Gastrocnemius medialis (tissue), 4 donors: Measurements from ENCODE around the gene HINFP. TPM values are rescaled to one million over a fixed set of nuclear protein-coding genes. Genes with fewer than 3 reads are reported as not detected.
"Not testable (repeated sequence)": the region's sequence is repeated elsewhere in the genome, so short reads cannot be mapped to it uniquely, and the experiment has no call there.

Experiments
- ATAC-seq, 2 donors: fragments of 150-250 bp; one replicate each; pipeline ENCODE4 v1.9.1; 2016
- DNase-seq, 2 donors: peaks; one replicate each; pipeline ENCODE4 v3.0.0-alpha.2; 2019
- H3K27ac ChIP-seq, 4 donors: fragments of 200-600 bp; sonication (generic); 1 replicate in 1 of 4; 2 replicates in 3 of 4; pipeline ENCODE4 v1.5.1; 2016 to 2018; ENCODE audit warnings: mild to moderate bottlenecking in 2 of 4, moderate library complexity in 1 of 4
- H3K27me3 ChIP-seq, 3 donors: fragments of 200-600 bp; sonication (generic) in 2 of 3; 1 replicate in 1 of 3; 2 replicates in 2 of 3; pipeline versions ENCODE4 v1.5.1 to v1.6.0; 2016 to 2019; ENCODE audit warnings: mild to moderate bottlenecking in 1 of 3, moderate library complexity in 1 of 3
- H3K36me3 ChIP-seq, 2 donors: fragments of 200-600 bp; sonication (generic) in 1 of 2; one replicate each; pipeline ENCODE4 v1.5.1; 2017 to 2018
- H3K4me1 ChIP-seq, 2 donors: fragments of 200-600 bp; sonication (generic) in 1 of 2; one replicate each; pipeline ENCODE4 v1.5.1; 2016 to 2017; ENCODE audit warnings: mild to moderate bottlenecking in 2 of 2
- H3K4me3 ChIP-seq, 4 donors: fragments of 200-600 bp; sonication (generic) in 3 of 4; 1 replicate in 1 of 4; 2 replicates in 3 of 4; pipeline ENCODE4 v1.5.1; 2016 to 2019; ENCODE audit warnings: mild to moderate bottlenecking in 2 of 4
- H3K9me3 ChIP-seq, 3 donors: fragments of 200-600 bp; sonication (generic) in 2 of 3; 1 replicate in 1 of 3; 2 replicates in 2 of 3; pipeline ENCODE4 v1.5.1; 2016 to 2019
- CTCF ChIP-seq, 5 experiments: fragments of 450-650 bp in 3 of 5; fragments of 200-600 bp in 2 of 5; sonication (generic) in 2 of 5; IDR thresholded peaks in 4 of 5; conservative IDR thresholded peaks in 1 of 5; 1 replicate in 4 of 5; 2 replicates in 1 of 5; pipeline ENCODE4 v1.5.1; 2016 to 2019; ENCODE audit warnings: antibody characterized with exemption in 5 of 5, mild to moderate bottlenecking in 3 of 5, moderate library complexity in 3 of 5
- POLR2A ChIP-seq, 2 donors: fragments of 450-650 bp; IDR thresholded peaks; one replicate each; pipeline ENCODE4 v1.6.1; 2017; ENCODE audit warnings: antibody characterized with exemption in 2 of 2, mild to moderate bottlenecking in 2 of 2, moderate library complexity in 2 of 2
- in situ Hi-C, 4 donors: fragments of 200-750 bp; cut with MboI; loops; one replicate each; pipeline versions ENCODE4 v1.15.0 to v1.8.0; 2017; ENCODE audit warnings: low sequenced_read_pairs in 4 of 4
- intact Hi-C: fragments of 100-400 bp; cut with DNase I; formaldehyde crosslinking; loops from one replicate; pipeline ENCODE4 v1.15.1; 2023; ENCODE audit warnings: low total_unique reads
- total RNA-seq, 4 donors: library from RNA; depleted of rRNA; stranded (reverse); fragments of >200 nt; gene quantifications; one replicate each; pipeline versions ENCODE4 v1.1.0 to v1.2.3, GENCODE V29; 2016

The HINFP gene
- total RNA-seq, 4 donors from 2014 or later, result 8.1 to 17.8 (median 15.3) TPM

DNA sequence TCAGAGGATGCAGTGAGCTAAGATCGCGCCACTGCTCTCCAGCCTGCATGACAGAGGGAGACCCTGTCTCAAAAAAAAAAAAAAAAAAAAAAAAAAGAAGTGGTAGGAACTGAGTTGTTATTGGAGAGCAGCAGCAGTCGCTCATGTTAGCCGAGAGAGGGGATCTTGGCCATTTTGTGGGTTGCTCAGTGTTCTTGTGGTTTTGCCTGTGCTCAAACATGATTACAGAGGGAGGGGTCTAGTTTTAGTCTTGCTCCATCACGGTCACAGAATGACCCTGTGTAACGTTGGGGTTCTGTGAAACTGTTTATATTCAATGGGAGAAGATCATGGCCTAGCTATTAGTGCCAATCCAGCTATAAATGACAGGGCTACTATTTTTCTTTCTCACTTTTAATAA lies 21.7 kb upstream of the HINFP start:
- ATAC-seq (no peak), DNase-seq (no peak)
- no peaks in the 10 kb centered on the region for H3K27me3 ChIP-seq
- H3K9me3 ChIP-seq, result no peaks in the 10 kb centered on the region
- H3K36me3 ChIP-seq, result peaks cover 0 to 28% of the 10 kb centered on the region in 2 donors
- peaks cover 21 to 31% of the 10 kb centered on the region in 2 donors for H3K4me1 ChIP-seq
- H3K4me3 ChIP-seq, result no peak overlapping the region
- H3K27ac ChIP-seq, result no peak overlapping the region
- in situ Hi-C loops, result loop anchor here in 1 of 4 donors (5.0 kb wide), 1 partner anchor 103 kb away; no protein-coding TSS in a partner anchor
- TF ChIP-seq CTCF (IDR thresholded peaks at IDR 0.05 in 4 of 5, conservative IDR thresholded peaks at IDR 0.05 in 1 of 5) (no peak), POLR2A (IDR thresholded peaks at IDR 0.05) (no peak)
- intact Hi-C loops, result loop anchor here (5.0 kb wide), 1 partner anchor 238 kb away; no protein-coding TSS in a partner anchor

DNA sequence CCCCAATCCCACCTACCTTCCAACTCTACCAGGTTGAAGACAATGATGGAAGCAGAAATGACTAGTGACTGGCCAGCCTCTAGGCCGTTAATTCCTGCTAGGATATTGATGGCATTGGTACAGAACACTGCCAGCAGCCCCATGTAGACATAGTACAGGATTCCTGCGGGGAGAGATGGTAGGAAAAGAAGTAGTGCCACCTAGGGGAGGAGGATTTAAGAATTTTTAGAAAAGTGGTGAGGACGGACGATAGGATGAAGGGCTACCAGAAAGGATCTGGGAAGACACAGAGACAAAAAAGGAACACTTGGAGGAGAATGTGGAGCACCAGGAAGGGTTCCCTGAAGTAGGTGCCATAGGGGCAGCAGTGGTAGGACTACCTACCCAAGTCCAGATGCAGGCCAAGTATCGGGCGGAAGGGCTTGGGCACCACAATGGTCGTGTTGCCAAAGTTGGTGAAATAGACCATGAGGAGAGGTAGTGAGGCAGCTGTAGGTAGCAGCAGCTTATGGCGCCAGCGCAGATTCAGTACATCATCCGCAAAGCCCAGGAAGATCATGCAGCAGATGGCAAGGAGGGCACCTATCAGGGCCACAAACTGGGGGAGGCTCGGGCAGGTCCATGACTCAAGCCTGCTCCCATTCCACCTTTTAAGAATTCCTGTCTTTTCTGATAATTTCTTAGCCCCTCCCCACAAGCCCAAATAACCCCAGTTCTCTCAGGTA lies 21.0 kb upstream of the HINFP start:
- Histone ChIP-seq H3K4me1 (peaks cover 21 to 31% of the 10 kb centered on the region in 2 donors), H3K4me3 (peak overlapping the region; percentile 74 to 90 (median 79)), H3K9me3 (no peaks in the 10 kb centered on the region), H3K27me3 (no peaks in the 10 kb centered on the region), H3K27ac (no peak overlapping the region), H3K36me3 (peaks cover 0 to 28% of the 10 kb centered on the region in 2 donors)
- no peak for ATAC-seq
- in situ Hi-C loops (no loop called here), intact Hi-C loops (loop anchor here (5.0 kb wide), 1 partner anchor 237 kb away; no protein-coding TSS in a partner anchor)
- TF ChIP-seq CTCF (IDR thresholded peaks at IDR 0.05 in 4 of 5, conservative IDR thresholded peaks at IDR 0.05 in 1 of 5), result no peak
- no peak for TF ChIP-seq POLR2A (IDR thresholded peaks at IDR 0.05)
- no peak for DNase-seq

- peak overlapping the region; percentile 74 to 90 (median 79) for H3K4me3 ChIP-seq
- TF ChIP-seq POLR2A (IDR thresholded peaks at IDR 0.05) (no peak), CTCF (IDR thresholded peaks at IDR 0.05 in 4 of 5, conservative IDR thresholded peaks at IDR 0.05 in 1 of 5) (peak in 2 of 5 experiments; percentile 16 to 17)
- peak overlapping the region; percentile 88 to 93 (median 90) for H3K27ac ChIP-seq
- ATAC-seq (peak in 1 of 2 donors; percentile 17), DNase-seq (no peak)
- H3K9me3 ChIP-seq, result no peaks in the 10 kb centered on the region
- no peaks in the 10 kb centered on the region for H3K27me3 ChIP-seq
- intact Hi-C loops (loop anchor here (5.0 kb wide), 1 partner anchor 236 kb away; no protein-coding TSS in a partner anchor), in situ Hi-C loops (no loop called here)
- H3K36me3 ChIP-seq, result peaks cover 0 to 28% of the 10 kb centered on the region in 2 donors
- peaks cover 17 to 26% of the 10 kb centered on the region in 2 donors for H3K4me1 ChIP-seq
Observed at GRCh38 chr11:119100994-119101758, 20.2 kb upstream of the HINFP start.

GRCh38 chr11:119101759-119102423 lies 19.5 kb upstream of the HINFP start, which contains the start of gene DPAGT1:
TSS of gene DPAGT1 (minus strand) at chr11:119101853. CDS start at chr11:119101655, 198 bp downstream.
- in situ Hi-C loops (no loop called here), intact Hi-C loops (loop anchor here (5.0 kb wide), 1 partner anchor 235 kb away; no protein-coding TSS in a partner anchor)
- ATAC-seq, result peak; percentile 97 to 98
- TF ChIP-seq POLR2A (IDR thresholded peaks at IDR 0.05), result peak; percentile 19 to 43
- TF ChIP-seq CTCF (IDR thresholded peaks at IDR 0.05 in 4 of 5, conservative IDR thresholded peaks at IDR 0.05 in 1 of 5), result peak in 1 of 5 experiments; percentile 29
- Histone ChIP-seq H3K27ac (peak within 1 kb of the TSS; percentile 88 to 93 (median 90)), H3K36me3 (peaks cover 0 to 22% of the 10 kb centered on the region in 2 donors), H3K27me3 (no peaks in the 10 kb centered on the region), H3K4me3 (peak within 1 kb of the TSS; percentile 74 to 90 (median 79)), H3K9me3 (no peaks in the 10 kb centered on the region), H3K4me1 (peaks cover 24 to 31% of the 10 kb centered on the region in 2 donors)
- peak; percentile 90 to 91 for DNase-seq

- H3K9me3 ChIP-seq, H3K36me3 ChIP-seq, H3K27me3 ChIP-seq, DNase-seq, in situ Hi-C loops, ATAC-seq: not testable (repeated sequence)
- Histone ChIP-seq H3K4me3 (peak overlapping the region; percentile 74 to 90 (median 79)), H3K4me1 (peaks cover 28 to 37% of the 10 kb centered on the region in 2 donors), H3K27ac (peak overlapping the region; percentile 88 to 93 (median 90))
- intact Hi-C loops, result loop anchor here (5.0 kb wide), 1 partner anchor 234 kb away; no protein-coding TSS in a partner anchor
Observed at GRCh38 chr11:119103161-119103664, 18.2 kb upstream of the HINFP start.
